Upper lobe of left lung (tissue), 4 donors: ENCODE data around the gene SH2B2.
"Not testable (repeated sequence)": the region's sequence is repeated elsewhere in the genome, so short reads cannot be mapped to it uniquely, and the experiment has no call there.

Source experiments
- POLR2AphosphoS5 ChIP-seq, 2 donors: sonication (generic); formaldehyde crosslinking; IDR thresholded peaks; one replicate each; pipeline ENCODE4 v1.5.1; 2017; ENCODE audit warnings: antibody characterized with exemption in 2 of 2
- TF ChIP-seq, protein P1 (sequence below), 6 experiments: fragments of 450-650 bp in 4 of 6; fragments of 200-600 bp in 2 of 6; sonication (generic) in 2 of 6; IDR thresholded peaks; one replicate each; pipeline ENCODE4 v1.5.1; 2016 to 2019; ENCODE audit warnings: antibody characterized with exemption in 6 of 6

GRCh38 chr7:102301367-102301766 lies 14.7 kb downstream of the SH2B2 start:
- not testable (repeated sequence) for TF ChIP-seq POLR2AphosphoS5 (IDR thresholded peaks at IDR 0.05)
- TF ChIP-seq, protein P1, sequence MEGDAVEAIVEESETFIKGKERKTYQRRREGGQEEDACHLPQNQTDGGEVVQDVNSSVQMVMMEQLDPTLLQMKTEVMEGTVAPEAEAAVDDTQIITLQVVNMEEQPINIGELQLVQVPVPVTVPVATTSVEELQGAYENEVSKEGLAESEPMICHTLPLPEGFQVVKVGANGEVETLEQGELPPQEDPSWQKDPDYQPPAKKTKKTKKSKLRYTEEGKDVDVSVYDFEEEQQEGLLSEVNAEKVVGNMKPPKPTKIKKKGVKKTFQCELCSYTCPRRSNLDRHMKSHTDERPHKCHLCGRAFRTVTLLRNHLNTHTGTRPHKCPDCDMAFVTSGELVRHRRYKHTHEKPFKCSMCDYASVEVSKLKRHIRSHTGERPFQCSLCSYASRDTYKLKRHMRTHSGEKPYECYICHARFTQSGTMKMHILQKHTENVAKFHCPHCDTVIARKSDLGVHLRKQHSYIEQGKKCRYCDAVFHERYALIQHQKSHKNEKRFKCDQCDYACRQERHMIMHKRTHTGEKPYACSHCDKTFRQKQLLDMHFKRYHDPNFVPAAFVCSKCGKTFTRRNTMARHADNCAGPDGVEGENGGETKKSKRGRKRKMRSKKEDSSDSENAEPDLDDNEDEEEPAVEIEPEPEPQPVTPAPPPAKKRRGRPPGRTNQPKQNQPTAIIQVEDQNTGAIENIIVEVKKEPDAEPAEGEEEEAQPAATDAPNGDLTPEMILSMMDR (IDR thresholded peaks at IDR 0.05): not testable (repeated sequence)
